HG03103 (cell line): ENCODE data around the gene GALNT10.
"Not testable (repeated sequence)": the region's sequence is repeated elsewhere in the genome, so short reads cannot be mapped to it uniquely, and the experiment has no call there.

ENCODE experiments used
- ATAC-seq: cut with Tn5 transposase; IDR thresholded peaks from one replicate; pipeline ENCODE4 v1.9.1; 2021; ENCODE audit warnings: low read depth; ENCODE audit not compliant: unreplicated experiment

The GALNT10 gene, protein sequence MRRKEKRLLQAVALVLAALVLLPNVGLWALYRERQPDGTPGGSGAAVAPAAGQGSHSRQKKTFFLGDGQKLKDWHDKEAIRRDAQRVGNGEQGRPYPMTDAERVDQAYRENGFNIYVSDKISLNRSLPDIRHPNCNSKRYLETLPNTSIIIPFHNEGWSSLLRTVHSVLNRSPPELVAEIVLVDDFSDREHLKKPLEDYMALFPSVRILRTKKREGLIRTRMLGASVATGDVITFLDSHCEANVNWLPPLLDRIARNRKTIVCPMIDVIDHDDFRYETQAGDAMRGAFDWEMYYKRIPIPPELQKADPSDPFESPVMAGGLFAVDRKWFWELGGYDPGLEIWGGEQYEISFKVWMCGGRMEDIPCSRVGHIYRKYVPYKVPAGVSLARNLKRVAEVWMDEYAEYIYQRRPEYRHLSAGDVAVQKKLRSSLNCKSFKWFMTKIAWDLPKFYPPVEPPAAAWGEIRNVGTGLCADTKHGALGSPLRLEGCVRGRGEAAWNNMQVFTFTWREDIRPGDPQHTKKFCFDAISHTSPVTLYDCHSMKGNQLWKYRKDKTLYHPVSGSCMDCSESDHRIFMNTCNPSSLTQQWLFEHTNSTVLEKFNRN

DNA sequence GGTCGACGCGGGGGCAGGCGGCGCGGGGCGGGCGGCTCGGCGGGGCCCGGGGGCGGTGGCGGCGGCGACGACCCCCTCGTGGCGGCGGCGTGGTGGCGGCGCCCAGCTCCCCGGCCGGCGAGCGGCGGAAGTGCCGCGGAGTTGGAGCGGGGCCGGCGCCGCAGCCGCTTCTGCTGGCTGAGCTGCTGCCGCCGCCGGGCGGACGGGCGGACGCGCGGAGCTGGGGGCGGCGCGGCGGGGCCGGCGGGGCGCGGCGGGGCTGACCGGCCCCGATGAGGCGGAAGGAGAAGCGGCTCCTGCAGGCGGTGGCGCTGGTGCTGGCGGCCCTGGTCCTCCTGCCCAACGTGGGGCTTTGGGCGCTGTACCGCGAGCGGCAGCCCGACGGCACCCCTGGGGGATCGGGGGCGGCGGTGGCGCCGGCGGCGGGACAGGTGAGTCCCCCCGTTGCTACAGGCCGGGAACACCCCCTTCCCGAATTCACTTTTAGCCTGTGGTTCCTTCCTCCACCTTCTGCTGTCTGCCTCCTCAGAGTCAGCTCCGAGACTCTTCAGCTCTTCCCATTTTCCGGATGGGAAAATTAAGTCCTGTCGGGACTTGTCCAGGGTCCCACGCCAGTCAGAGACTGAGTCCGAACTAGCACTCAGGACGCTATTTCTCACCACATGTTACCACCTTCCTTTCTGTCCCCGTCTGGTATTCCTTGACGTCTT is at the start of gene GALNT10:
Gene GALNT10 (plus strand): TSS at position 139 of the 710 bp plus-strand sequence. CDS start 134 bp downstream, at position 273.
- ATAC-seq: peak; percentile 62

DNA sequence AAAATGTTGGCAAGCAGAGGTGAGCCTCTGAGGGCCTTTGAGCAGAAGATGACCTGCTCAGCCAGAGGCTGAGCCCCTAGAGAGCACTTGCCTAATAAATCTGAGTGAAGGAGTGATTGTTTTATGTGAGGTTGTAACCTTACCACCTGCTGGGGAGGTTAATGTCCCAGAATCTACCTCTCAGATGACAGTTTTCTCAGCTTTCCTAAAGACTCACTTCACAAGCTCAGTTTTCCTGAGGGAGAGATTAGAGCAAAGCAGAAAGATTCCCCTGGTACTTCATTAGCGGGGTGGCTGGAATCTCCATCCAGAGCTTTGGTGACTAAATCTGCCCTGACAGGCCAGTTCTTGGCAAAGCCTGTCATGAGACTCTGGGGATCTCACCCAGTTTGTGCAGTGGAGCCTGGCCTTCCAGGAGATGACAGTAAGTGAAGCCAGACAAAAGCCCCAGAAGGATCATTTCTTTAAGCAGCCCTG is 48.8 kb upstream of the GALNT10 start:
- no peak for ATAC-seq

DNA sequence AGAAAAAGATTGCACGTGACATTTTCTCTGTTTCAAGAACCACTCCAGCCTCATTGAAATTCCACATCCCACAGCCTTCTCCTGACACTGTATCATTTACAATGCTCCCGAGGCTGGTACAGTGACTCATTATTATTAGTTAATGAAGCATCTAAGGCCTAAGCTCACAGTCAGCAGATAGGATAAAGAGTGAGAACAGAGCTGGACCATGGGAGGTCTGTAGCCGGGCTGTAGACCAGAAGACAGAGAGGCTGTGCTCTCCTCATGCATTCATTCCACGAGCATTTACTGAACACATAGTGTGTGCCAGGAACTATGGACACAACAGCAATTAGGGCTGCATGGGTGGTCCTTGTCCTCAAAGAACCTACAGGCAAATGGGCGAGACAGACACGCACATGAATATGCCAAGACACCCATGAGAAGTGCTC is 47.3 kb upstream of the GALNT10 start:
- ATAC-seq: no peak

DNA sequence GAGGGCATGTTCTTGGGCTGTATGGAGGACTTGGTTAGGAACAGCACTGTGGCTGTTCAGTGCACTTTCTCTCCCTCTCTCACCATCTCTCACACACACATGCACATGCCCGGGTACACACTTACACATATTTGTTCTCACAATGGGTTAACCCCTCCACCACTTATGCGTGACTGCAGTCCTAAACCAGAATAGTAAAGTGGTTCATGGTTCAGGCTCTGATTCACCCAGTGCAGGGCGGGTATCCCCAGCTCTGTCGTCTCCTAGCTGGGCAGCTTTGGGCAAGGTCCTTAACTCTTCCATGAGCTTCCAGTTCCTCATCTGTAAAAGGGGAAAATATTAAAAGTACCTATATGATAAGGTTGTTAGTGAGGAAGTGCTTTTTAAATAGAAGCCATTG is 45.3 kb upstream of the GALNT10 start:
- ATAC-seq: no peak

DNA sequence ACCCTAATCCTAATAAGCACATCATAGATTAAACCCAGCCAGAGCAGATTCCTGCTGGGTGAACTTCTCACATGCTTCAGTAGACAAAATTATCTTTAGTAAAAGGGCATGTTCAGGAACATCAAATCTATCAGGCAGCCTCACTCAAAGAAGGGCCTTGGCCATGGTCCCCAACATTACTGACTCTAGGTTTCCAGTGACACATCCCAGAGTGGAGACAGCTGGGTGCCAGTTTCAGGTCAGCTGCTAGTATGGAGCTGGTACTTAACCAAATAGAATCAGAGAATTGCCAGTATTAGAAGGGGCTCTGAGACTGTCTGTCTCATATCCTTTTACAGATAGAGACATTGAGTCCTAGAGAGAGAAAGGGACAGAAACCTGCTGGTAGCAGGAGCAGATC is 44.1 kb upstream of the GALNT10 start:
- ATAC-seq: no peak

DNA sequence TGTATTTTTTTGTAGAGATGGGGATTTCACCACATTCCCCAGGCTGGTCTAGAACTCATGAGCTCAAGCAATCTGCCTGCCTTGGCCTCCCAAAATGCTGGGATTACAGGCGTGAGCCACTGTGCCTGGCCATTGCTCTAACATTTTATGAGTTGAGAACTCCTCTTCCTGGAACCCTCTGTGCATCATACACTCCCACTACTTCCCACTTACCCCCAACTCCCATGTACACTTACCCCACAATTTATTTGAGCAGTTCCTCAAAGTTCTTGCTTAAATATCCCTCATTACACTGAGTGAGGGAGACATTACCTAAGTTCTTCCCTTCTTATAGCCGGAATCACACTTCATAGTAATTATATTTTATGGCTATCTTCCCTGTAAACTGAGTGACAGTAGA is 42.9 kb upstream of the GALNT10 start:
- ATAC-seq: no peak

DNA sequence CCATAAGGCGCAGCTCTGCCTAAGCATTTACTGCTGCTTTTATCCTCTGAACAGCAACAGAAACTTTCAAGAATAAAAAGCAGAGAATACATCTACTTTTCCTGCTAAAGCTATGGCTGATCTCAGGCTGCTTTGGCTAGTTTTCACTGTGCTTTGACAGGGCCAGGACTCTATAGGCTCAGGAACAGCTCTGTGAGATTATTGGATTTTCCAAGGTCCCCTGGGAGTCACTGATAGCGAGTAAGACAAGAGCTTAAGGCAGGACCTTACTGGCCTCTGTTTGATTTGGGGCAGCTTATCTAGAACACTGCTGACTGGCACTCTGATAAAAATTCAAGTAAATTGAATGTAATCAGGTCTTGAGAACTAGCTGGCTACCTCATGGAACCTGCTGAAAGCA is 40.1 kb upstream of the GALNT10 start:
- not testable (repeated sequence) for ATAC-seq

DNA sequence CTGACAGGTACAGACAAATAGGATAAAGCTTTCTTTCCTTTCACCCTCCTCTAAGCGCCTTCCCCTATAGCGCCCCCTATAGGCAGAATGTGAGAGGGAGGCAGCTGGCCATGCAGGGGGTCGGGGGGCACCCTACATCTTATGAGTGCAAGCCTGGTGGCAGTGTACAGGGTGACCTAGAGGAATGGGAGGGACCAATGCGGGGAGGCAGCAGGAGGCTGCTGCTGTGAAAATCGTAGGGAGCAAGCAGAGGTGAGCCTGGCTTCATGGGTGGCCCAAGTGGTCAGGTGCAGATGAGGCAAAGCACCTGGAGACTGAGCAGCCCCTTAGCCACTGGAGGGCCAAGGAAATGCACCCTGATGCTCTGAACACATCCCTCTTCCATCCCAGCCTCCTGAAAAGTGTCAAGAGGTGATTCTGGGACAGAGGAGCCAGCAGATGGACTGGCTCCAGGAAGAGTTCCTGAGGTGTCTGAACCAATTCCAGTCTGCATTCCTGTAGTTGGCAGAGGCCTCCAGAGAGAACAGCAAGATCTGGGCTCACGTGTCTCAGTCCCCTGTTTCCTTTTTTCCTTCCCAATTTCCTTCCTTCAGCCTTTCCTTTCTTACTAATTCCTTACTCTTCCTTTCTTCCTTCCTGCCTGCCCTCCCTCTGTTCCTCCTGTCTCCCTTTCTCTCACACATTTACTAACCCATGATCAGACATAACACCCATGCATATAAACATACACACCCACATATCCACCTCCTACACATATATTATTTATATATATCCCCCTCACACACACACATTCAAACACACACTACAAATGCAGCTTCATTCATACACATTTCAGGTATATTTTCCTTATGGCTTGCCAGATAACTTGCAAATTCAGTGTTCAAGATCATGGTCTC is 32.8 kb upstream of the GALNT10 start:
- no peak for ATAC-seq

DNA sequence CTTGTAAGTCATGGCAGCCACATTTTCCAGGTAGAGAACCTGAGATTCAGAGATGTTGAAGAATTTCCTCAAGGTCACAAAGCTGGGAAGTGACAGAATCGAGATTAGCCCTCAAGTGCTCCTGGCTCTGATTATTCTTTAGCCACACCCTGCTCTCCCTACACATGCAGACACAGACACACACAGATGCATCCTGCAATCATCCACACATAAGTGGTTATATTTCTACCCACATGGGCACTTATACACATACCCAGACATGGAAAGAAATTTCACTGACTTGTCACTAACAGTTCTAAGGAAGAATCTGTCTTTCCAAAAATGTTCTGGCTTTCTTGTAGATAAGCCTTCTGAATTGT is 32.2 kb upstream of the GALNT10 start:
- ATAC-seq: no peak

DNA sequence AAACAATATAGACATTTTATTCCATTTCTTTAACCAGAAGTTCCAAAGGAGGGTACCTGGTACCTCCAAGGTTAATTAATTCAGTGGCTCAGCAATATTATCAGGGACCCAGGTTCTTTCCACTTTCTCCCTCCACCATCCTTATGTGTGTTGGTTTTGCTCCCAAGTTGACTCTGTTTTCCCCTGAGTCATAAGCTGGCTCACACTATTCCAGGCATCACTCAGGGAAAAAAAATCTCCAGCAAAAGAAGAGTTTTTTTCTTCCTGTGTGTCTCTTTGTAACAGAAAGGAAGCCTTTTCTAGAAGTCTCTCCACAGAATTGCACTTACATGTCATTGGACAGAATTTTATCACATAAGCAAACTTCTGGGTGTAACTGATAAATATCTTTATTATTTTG is 31.2 kb upstream of the GALNT10 start:
- no peak for ATAC-seq

DNA sequence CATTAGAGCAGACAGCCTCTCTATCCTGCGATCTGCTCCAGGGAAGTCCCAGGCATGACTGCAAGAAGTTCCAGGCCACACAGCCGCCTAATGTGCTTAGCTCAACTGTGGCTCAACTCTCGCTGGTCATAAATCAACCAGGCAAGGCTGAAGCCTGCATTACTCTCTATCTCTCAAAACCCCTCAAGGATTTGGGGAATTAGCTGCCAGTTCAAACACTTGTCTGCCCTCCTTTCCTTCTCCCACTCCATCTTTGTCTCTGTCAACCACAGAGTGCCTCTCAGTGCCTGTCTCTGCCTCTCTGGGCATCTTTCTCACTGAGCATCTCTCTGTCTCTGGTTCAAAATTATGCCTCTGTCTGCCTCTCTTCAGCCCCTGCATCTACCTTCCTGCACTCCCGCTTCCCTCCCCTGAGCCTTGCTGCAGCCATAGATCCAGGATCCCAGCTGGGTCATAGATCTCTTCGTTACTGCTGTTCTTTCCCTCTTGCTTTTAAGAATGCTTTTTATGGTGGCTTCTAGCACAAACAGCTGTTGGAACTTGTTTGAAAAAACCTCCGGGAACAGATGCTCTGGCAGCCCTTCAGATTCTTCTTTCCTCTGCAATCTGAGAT is 27.9 kb upstream of the GALNT10 start:
- ATAC-seq: no peak

DNA sequence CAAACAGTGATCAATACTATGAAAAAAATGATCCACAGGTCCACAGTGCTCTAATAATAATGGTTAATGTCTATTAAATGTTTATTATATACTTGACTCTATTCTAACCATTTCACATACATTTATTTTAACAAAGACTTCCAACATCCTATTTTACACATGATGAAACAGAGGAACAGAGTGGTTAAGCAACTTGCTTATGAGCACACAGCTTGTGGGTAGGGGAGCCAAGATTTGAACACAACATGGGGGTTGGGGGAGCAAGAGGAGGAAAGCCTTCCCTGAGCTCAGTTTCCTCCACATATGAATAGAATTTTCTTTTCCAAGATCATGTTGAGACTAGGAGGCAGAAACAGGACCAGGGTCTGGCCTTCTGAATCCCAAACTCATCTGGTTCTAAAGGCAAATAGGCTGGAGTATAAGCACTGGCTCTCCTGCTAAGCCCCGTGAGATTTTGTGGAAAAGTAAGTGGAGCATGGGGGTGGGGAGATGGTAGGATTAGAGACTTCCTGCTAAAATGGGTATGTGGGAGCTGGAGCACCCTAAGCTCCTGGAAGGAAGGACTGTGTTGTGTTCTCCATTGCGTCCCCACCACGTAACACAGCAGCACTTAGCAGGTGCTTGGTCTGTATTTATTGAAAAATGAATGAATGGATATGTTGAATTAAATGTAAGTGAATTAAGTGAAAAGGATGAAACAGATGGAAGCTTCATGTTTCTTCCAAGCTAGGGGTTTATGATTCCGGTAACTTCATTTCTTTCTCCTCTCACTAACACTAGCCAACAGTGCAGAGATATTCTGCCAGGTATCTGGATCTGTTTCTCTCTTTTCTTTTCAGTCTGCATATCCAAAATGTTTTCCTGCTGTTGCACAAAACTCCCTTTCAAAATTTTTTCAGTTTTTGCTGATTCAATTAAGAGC is 26.9 kb upstream of the GALNT10 start:
- no peak for ATAC-seq

DNA sequence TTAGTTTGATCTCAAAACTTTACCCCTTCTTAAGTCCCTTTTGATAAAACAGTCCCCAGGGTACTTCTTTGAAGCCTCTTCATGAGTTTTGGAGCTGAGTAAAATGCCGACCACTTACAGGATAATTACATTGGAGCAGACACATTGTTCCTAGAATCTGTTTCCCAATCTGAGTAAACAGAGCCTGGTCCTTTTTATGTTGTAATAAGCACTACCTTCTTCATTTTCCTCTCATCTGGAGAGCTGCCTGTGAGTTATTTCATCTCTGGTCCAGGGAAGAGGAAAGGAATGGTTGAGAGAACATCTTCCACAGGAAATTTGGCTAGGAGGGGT is 26.3 kb upstream of the GALNT10 start:
- no peak for ATAC-seq

DNA sequence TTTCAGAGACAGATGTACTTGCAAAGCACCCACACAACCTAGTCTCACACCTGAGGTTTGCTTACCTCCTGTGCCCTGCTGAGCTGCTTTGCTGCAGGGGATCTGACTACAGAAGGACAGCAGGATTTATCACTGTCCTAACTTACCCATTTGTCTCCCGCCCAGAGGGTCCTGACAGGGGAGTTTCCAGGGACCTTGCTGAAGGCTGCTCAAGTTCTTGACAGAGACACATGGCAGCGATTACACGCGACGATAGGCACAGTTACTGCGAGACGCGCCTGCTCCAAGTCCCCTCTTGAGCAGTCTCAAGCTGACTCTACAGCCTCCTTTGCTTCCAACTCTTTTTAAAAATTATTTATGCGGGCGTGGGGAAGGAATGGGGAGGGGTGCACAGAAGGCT is 24.6 kb upstream of the GALNT10 start:
- no peak for ATAC-seq

DNA sequence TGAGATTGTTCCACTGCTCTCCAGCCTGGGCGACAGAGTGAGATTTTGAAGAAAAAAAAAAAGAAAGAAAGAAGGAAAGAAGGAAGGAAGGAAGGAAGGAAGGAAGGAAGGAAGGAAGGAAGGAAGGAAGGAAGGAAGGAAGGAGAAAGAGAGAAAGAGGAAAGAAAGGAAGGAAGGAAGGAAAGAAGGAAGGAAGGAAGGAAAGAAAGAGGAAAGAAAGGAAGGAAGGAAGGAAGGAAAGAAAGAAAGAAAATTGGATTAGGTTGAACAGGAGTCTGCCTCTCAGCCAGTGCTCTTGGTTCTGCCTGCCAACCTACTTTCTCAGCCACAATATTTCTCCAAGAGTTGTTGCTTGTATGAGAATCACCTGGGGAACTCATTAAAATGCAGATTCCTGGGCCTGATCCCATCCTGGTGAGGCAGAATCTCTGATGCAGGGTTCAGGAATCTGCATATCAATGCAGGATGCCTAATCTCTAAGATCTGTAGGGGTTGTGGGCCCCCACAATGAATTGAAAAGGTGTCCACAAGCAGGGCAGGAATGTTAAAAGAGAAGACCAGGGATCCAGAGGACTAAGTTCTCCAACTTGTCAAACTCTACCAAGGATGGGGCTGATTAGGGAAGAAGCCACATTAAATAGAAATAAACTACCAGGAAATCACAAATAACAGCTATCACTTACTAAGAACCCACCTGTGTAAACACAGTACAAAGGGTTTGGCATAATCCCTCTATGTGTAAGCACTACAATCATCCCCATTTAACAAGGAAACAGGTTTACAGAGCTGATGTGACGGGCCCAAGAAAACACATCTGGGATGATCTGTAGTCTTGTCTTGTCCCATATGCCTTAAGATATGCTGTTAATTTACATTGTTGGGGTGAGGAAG is 23.4 kb upstream of the GALNT10 start:
- ATAC-seq: no peak

DNA sequence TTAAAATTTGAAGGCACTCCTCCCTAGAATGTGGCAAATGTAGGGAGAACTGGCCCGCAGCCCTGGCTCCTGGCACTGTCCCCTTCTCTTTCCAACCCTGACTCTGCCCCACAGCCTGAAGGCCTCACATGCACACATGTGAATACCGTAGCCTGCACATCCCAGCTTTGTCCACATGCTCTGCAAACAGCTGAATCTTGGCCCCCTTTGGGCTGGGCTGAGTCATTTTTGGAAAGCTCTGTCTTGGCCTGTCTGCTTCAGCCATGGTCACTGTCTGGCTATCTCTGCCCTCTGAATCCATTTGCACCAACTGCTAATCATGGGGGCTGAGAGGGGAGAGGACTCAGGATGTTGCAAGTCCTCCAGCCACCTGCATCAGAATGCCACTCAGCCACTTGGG is 22.1 kb upstream of the GALNT10 start:
- ATAC-seq: no peak

DNA sequence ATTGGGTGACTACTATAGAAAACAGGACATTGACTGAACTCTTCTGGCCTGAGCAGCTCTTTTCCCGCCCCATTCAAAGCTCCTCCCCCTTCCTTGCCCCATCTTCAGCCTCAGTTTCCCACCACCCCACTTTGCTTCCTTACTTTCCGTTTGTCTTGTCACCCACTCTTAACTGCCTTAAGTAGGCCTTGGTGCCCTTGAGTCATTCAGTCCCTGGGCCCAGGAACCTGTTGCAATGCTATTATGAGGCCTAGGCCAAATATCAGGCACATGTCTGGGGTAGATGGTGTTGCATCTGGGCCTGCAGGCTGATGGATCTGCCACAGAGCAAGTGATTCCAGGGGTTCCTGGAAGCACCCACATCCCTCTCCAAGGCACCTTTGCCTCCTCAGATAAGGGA is 17.7 kb upstream of the GALNT10 start:
- no peak for ATAC-seq

DNA sequence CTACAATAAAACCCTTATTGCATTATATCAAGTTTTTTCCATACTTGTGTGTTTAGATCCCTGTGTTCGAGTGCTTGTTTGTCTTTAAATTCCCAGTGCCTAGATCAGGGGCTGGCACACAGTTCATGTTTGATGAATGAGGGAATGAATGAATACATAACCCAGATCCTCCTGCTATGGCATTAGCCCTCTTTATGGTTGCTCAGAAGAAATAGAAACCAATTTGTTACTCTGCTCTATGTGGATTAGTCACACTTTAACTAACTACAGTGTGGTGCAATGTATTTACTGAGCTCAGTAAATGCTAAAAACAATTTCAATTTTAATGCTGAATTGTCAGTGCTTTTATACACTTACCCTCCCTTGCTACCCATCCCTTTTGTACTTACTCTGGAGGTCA is 16.4 kb upstream of the GALNT10 start:
- no peak for ATAC-seq
